HL-60 (cell line): Measurements from ENCODE around the gene ODC1.

Experiments
- CTCF ChIP-seq: IDR thresholded peaks from one replicate; pipeline ENCODE4 v1.5.1; 2011; ENCODE audit warnings: low read length, control low read depth, inconsistent platforms; ENCODE audit not compliant: insufficient read depth
- POLR2AphosphoS5 ChIP-seq: IDR thresholded peaks from 2 replicates; pipeline ENCODE4 v1.6.1; 2012; ENCODE audit warnings: low read depth
- SPI1 ChIP-seq: IDR thresholded peaks from 2 replicates; pipeline ENCODE4 v1.6.1; 2012; ENCODE audit warnings: low read depth, mild to moderate bottlenecking, borderline replicate concordance

GRCh38 chr2:10413503-10413902 is 34.6 kb downstream of the ODC1 start:
- no peak for TF ChIP-seq SPI1
- no peak for TF ChIP-seq POLR2AphosphoS5
- TF ChIP-seq CTCF, result no peak
